Limb (tissue), 2 donors: ENCODE measurements around the gene AQP12B.

Experiments
- DNase-seq, 2 donors: peaks; one replicate each; pipeline ENCODE4 v3.0.0-alpha.2; 2016; ENCODE audit errors: extremely low spot score in 2 of 2

The AQP12B gene

GRCh38 chr2:240648155-240648649 is 34.5 kb downstream of the AQP12B start:
- no peak for DNase-seq

GRCh38 chr2:240647503-240648154 is 35.1 kb downstream of the AQP12B start:
- DNase-seq = no peak

DNA sequence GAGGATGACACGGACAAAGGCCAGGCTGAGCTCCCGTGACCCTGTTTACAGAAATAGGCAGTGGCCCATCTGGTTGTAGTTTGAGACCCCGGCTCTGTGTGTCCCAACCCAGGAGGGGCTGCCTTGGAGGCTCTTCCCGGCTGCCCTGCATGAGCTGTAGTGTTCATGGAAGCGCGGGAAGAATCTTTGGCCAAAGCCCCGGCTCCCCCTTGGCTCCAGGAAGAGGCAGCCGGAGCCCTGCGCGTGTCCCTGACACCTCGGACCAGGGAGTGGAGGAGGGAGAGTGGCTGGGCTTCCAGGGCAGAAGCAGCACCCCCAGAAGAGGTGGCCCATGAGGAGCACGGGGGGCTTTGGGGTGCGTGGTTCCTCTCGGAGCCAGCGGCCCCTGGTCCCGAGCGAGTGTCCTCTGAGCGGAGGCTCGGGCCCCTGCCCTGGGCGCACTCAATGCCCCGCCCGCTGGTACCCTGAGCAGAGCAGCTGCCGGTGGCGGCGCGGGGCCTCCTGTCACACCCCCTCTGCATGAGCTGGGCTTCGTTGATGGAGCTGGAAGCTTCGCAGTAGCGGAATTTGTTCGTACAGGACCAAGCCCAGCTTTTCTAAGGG is 35.7 kb downstream of the AQP12B start:
- DNase-seq = no peak

DNA sequence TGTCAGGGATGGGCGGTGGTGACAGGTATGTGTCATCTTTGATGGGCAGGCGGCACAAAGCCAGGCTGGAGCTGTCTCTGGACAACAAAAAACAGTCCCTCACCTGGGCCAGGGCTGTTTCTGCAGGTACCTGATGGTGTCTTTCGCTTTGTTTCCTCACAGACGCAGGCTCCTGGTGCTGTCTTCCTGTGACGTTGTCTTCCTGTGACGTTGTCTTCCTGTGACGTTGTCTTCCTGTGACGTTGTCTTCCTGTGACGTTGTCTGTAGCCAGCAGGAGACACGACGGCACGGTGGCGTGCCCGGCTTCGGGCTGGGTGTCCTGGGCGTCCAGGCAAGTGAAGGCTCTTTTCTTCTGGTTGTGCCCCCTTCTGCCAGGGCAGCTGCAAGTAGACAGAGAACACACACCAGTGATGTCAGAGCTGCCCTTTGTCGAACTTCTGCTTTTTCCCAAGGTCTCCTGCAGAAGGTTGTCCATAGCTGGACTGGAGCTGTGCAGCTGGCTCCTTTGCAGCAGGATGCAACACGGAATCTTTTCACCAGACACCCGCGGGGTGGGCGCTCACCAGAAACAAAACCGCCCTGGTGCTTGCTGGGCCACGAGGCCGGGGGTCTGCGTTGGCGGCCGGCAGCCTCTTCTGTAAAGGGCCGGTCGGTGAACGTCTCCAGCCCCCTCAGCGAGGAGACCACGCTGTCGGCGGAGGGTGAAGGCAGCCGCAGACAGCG is 36.3 kb downstream of the AQP12B start:
- DNase-seq = no peak

GRCh38 chr2:240645801-240646175 is 36.9 kb downstream of the AQP12B start:
- DNase-seq = no peak

- no peak for DNase-seq
Observed at GRCh38 chr2:240645346-240645745, 37.3 kb downstream of the AQP12B start.

GRCh38 chr2:240644859-240645301 is 37.8 kb downstream of the AQP12B start:
- DNase-seq = no peak

- DNase-seq = no peak
Observed at GRCh38 chr2:240644171-240644651, 38.5 kb downstream of the AQP12B start.

DNA sequence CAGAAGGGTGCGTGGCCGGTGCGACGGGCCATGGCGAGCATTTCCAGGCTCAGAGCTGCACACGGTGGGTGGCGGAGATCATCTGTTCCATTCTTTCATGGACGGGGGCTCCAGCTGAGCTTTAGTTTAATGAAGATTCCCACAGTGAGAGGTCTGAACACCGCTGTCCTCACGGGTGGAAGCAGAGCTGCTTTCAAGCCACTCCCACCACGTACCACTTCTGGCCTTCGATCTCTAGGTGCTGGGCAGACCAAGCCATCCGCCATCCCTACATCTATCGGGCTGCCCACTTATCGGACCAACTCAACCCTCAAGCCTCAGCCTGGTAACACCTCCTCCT is 38.9 kb downstream of the AQP12B start:
- no peak for DNase-seq

- DNase-seq = no peak
Observed at GRCh38 chr2:240643093-240643810, 39.4 kb downstream of the AQP12B start.

GRCh38 chr2:240642806-240643092 is 39.9 kb downstream of the AQP12B start:
- DNase-seq = no peak

DNA sequence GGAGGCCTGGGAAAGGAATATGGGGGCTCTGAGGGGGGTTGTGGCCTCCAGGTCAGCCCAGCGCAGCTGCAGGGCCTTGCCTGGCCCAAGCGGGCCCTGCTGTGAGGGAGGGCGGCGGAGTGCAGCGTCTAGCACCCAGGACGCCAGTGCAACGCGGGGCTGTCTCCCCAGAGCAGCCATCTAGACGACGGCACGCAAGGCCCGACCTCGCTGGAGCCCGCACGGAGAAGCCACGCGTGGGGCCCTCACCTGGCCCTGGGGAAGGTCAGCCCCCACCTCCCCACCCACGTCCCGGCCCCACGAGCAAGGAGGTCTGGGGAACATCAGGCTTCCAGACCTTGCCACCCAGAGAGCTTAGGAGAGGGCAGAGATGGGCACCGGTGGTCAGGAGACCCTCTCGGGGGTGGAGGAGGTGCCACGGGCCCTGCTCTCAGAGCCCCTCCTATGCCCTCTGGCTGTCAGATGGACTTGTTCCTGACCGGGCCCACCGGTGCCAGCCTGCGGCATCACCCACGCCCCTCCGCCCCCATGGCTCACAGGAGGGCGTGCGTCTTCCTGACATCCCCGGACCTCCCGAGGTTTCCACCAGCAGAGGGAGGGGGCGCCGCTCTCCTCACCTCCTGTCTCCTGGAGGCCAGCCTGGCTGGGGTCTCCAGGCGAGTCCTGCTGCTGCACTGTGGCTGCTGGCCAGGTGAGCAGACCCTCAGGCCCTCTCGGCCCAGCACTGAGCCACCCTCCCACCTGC is 40.5 kb downstream of the AQP12B start:
- no peak for DNase-seq

DNA sequence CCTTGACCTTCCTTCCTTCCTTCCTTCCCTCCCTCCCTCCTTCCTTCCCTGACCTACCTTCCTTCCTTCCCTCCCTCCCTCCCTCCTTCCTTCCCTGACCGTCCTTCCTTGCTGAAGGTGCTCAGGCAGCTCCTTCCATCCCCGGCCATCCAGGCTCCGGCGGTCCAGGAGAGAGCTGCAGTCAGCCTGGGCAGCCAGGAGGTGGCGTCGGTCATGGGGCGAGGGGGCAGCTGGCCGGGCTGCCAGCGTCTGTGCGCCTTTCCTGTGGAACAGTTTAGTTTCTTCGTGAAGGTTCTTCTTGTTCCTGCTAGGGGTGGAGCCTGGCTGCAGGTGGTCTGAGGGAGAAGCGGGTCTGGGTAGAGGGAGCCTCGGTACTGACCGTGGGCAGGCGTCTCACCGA is 41.7 kb downstream of the AQP12B start:
- DNase-seq = no peak

GRCh38 chr2:240639566-240639965 is 43.1 kb downstream of the AQP12B start:
- no peak for DNase-seq

GRCh38 chr2:240638512-240639160 is 44.0 kb downstream of the AQP12B start:
- DNase-seq = no peak

GRCh38 chr2:240637901-240638345 is 44.8 kb downstream of the AQP12B start:
- DNase-seq = no peak

- DNase-seq = no peak
Observed at GRCh38 chr2:240637116-240637900, 45.4 kb downstream of the AQP12B start.

DNA sequence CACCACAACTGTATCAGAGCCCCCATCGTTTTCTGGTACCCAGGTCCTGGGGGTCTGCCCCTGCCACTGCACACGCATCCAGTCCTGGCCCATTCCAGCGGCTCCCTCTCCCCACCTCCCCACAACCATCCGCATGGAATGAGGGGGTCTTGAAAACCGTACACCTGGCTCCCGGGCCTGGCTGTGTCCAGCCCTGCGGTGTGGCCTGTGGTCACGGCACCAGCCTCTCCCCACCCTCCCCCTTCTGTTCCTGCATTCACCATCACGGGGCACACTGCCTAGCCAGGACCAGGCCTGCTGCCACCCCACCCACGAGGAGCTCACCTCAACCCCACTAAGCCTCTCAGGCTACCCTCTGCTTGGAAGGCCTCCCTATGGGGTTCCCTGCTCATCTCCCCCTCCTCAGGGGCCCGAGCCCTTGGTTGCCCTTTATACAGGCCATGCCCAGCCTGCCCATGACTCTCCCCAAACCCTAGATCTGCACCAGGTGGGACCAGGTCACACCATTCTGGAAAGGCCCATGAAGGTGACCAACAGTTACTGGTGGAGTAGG is 46.0 kb downstream of the AQP12B start:
- DNase-seq = no peak

DNA sequence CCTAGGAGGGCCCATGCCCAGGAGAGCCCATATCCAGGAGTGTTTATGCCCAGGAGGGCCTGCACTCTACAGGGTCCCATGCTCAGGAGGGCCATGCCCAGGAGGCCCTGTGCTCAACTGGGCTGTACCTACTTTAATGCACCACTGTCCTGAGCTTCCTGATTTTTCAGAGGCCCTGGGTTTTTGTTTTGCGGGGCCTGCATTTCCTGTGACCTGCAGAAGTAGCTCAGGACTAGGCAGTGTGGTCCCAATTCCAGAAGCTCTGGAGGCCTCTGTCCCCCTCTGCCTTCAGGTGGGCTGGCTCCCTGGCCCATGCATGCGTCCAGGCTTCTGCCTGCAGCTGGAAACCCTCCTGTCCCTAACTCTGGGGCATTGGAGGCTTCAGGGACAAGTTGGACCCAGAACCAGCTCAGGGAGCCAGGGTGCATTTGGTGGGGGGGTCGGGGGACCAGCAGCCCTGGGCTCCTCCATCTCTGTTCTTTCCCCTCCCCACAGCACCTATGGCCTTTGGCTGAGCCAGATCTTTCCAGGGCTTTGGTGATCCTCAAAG is 46.6 kb downstream of the AQP12B start:
- DNase-seq = no peak
